BE2C (cell line): ENCODE results near the gene TSPAN32.

ENCODE experiments used
- DNase-seq: peaks from one replicate; pipeline ENCODE4 v3.0.0-alpha.2; 2020
- H3K27me3 ChIP-seq: fragments of 250-450 bp; sonication (Bioruptor Pico); 2 replicates; pipeline ENCODE4 v1.5.1; 2020; ENCODE audit warnings: mild to moderate bottlenecking
- H3K36me3 ChIP-seq: fragments of 250-450 bp; sonication (Bioruptor Pico); 2 replicates; pipeline ENCODE4 v1.5.1; 2020; ENCODE audit warnings: mild to moderate bottlenecking
- H3K4me1 ChIP-seq: fragments of 250-450 bp; sonication (Bioruptor Pico); 2 replicates; pipeline ENCODE4 v1.5.1; 2020
- H3K4me3 ChIP-seq: 2 replicates; pipeline ENCODE4 v1.5.1; 2011; ENCODE audit warnings: low read depth, low read length
- H3K9me3 ChIP-seq: fragments of 250-450 bp; sonication (Bioruptor Pico); 2 replicates; pipeline ENCODE4 v1.5.1; 2020
- CTCF ChIP-seq: IDR thresholded peaks from 2 replicates; pipeline ENCODE4 v1.5.1; 2012; ENCODE audit warnings: mild to moderate bottlenecking, low read depth, low read length

Gene TSPAN32

GRCh38 chr11:2365571-2366210 lies 63.9 kb downstream of the TSPAN32 start:
- no peaks in the 10 kb centered on the region for H3K27me3 ChIP-seq
- no peaks in the 10 kb centered on the region for H3K36me3 ChIP-seq
- no peaks in the 10 kb centered on the region for H3K9me3 ChIP-seq
- DNase-seq: no peak
- no peak overlapping the region for H3K4me3 ChIP-seq
- no peak for TF ChIP-seq CTCF
- no peaks in the 10 kb centered on the region for H3K4me1 ChIP-seq

DNA sequence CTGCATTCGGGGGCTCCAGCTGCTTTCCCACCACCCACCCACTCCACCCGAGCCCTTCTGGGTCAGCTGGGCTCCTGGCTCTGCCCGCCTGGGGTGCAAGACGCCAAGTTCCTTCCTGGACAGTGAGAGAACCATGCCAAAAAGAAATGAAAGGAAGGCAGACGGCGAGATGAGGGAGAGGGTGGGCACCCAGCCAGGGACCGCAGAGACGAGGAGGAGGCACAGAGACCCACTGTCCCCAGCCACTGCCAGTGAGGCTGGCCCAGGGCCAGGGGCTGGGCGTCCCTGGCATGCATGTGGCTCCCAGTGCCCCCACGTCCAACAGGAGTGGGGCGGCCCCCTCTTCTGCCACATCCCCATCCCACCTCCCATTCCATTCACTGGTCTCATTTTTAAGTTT lies 64.5 kb downstream of the TSPAN32 start:
- no peaks in the 10 kb centered on the region for H3K9me3 ChIP-seq
- H3K4me3 ChIP-seq: no peak overlapping the region
- no peaks in the 10 kb centered on the region for H3K27me3 ChIP-seq
- no peaks in the 10 kb centered on the region for H3K4me1 ChIP-seq
- no peaks in the 10 kb centered on the region for H3K36me3 ChIP-seq
- no peak for TF ChIP-seq CTCF
- no peak for DNase-seq

DNA sequence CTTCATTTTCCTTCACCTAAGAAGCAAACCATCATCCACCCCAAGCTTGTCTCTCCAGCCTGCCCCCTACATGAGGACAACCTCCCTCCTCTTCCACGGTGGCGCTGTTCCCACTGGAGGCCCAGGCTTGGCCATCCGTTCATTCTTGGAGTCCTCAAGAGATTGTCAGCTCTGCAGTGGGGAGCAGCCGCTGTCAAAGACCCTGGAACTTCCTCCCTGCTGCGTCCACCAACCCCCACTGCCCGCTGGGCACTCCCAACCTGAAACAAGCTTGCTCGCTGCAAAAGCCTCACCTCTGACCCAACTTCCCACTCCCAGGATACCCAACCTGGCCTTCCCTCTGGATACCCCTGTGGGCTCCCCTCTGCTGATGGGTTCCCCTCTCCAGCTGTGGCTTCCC lies 64.9 kb downstream of the TSPAN32 start:
- TF ChIP-seq CTCF: no peak
- DNase-seq: no peak
- no peaks in the 10 kb centered on the region for H3K4me1 ChIP-seq
- no peaks in the 10 kb centered on the region for H3K27me3 ChIP-seq
- H3K4me3 ChIP-seq: no peak overlapping the region
- no peaks in the 10 kb centered on the region for H3K9me3 ChIP-seq
- no peaks in the 10 kb centered on the region for H3K36me3 ChIP-seq

GRCh38 chr11:2367266-2368160 lies 65.7 kb downstream of the TSPAN32 start:
- no peak for DNase-seq

More at GRCh38 chr11:2367266-2368160, 65.7 kb downstream of the TSPAN32 start:
- Histone ChIP-seq H3K36me3 (no peaks in the 10 kb centered on the region), H3K27me3 (no peaks in the 10 kb centered on the region), H3K4me3 (no peak overlapping the region), H3K9me3 (no peaks in the 10 kb centered on the region), H3K4me1 (no peaks in the 10 kb centered on the region)
- TF ChIP-seq CTCF: no peak
